ENCODE results near the gene TSPAN32.
"Not testable (repeated sequence)": the region's sequence is repeated elsewhere in the genome, so short reads cannot be mapped to it uniquely, and the experiment has no call there.

Gene TSPAN32

GRCh38 chr11:2342981-2343380 is 41.2 kb downstream of the TSPAN32 start:
- DNase-seq (ENCODE audit: low read depth), result no peak

- no peak for DNase-seq (ENCODE audit: low read depth)
These were observed 41.7 kb downstream of the TSPAN32 start for GRCh38 chr11:2343502-2343901.

GRCh38 chr11:2345050-2345449 is 43.2 kb downstream of the TSPAN32 start:
- DNase-seq (ENCODE audit: low read depth), result no peak

- DNase-seq (ENCODE audit: low read depth), result no peak
These were observed 44.2 kb downstream of the TSPAN32 start for GRCh38 chr11:2346014-2346413.

- no peak for DNase-seq (ENCODE audit: low read depth)
These were observed 44.9 kb downstream of the TSPAN32 start for GRCh38 chr11:2346586-2347307.

- no peak for DNase-seq (ENCODE audit: low read depth)
These were observed 45.6 kb downstream of the TSPAN32 start for GRCh38 chr11:2347308-2347830.

- DNase-seq (ENCODE audit: low read depth), result no peak
These were observed 47.2 kb downstream of the TSPAN32 start for GRCh38 chr11:2348986-2349385.

- no peak for DNase-seq (ENCODE audit: low read depth)
These were observed 49.9 kb downstream of the TSPAN32 start for GRCh38 chr11:2351701-2352100.

GRCh38 chr11:2352420-2352819 is 50.6 kb downstream of the TSPAN32 start:
- no peak for DNase-seq (ENCODE audit: low read depth)

- no peak for DNase-seq (ENCODE audit: low read depth)
These were observed 53.3 kb downstream of the TSPAN32 start for GRCh38 chr11:2355000-2355644.

- DNase-seq (ENCODE audit: low read depth), result no peak
These were observed 55.4 kb downstream of the TSPAN32 start for GRCh38 chr11:2357246-2357645.

GRCh38 chr11:2357651-2358050 is 55.8 kb downstream of the TSPAN32 start:
- DNase-seq (ENCODE audit: low read depth), result not testable (repeated sequence)

- DNase-seq (ENCODE audit: low read depth), result no peak
These were observed 57.1 kb downstream of the TSPAN32 start for GRCh38 chr11:2358754-2359442.

- DNase-seq (ENCODE audit: low read depth), result no peak
These were observed 57.7 kb downstream of the TSPAN32 start for GRCh38 chr11:2359557-2359956.

GRCh38 chr11:2360081-2360642 is 58.3 kb downstream of the TSPAN32 start:
- no peak for DNase-seq (ENCODE audit: low read depth)

GRCh38 chr11:2361565-2361964 is 59.8 kb downstream of the TSPAN32 start:
- DNase-seq (ENCODE audit: low read depth), result no peak

GRCh38 chr11:2362414-2362813 is 60.6 kb downstream of the TSPAN32 start:
- DNase-seq (ENCODE audit: low read depth), result no peak

GRCh38 chr11:2363130-2363529 is 61.3 kb downstream of the TSPAN32 start:
- no peak for DNase-seq (ENCODE audit: low read depth)

- DNase-seq (ENCODE audit: low read depth), result no peak
These were observed 62.0 kb downstream of the TSPAN32 start for GRCh38 chr11:2363577-2364370.

- DNase-seq (ENCODE audit: low read depth), result not testable (repeated sequence)
These were observed 62.6 kb downstream of the TSPAN32 start for GRCh38 chr11:2364386-2364785.

- DNase-seq (ENCODE audit: low read depth), result no peak
These were observed 63.9 kb downstream of the TSPAN32 start for GRCh38 chr11:2365571-2366210.
